GM23248 (cell line): Measurements from ENCODE around the gene GUCA2A.

Experiments
- EZH2 ChIP-seq: fragments of 200-600 bp; sonication (generic); IDR thresholded peaks from 2 replicates; pipeline ENCODE4 v1.6.1; 2018; ENCODE audit warnings: antibody characterized with exemption, mild to moderate bottlenecking; ENCODE audit not compliant: insufficient read depth, poor library complexity, severe bottlenecking
- EZH2phosphoT487 ChIP-seq: fragments of 200-600 bp; sonication (generic); IDR thresholded peaks from 2 replicates; pipeline ENCODE4 v1.6.1; 2018; ENCODE audit warnings: antibody characterized with exemption, moderate library complexity, mild to moderate bottlenecking, low read depth; ENCODE audit not compliant: insufficient read depth

- TF ChIP-seq EZH2 (no peak), EZH2phosphoT487 (no peak)
Measured at GRCh38 chr1:42186152-42186551, 21.6 kb upstream of the GUCA2A start.
